GM18511 (cell line): ENCODE results near the gene GRM1.

Experiments used
- ATAC-seq: cut with Tn5 transposase; IDR thresholded peaks from one replicate; pipeline ENCODE4 v1.9.1; 2021; ENCODE audit warnings: mild to moderate bottlenecking, moderate library complexity; ENCODE audit not compliant: unreplicated experiment

The GRM1 gene

GRCh38 chr6:146434732-146435390 lies 406.0 kb downstream of the GRM1 start:
- ATAC-seq = no peak

- ATAC-seq = no peak
These were observed 413.0 kb downstream of the GRM1 start for GRCh38 chr6:146441907-146442306.

- ATAC-seq = no peak
These were observed 415.3 kb downstream of the GRM1 start for GRCh38 chr6:146444189-146444588.

GRCh38 chr6:146445233-146445632 lies 416.4 kb downstream of the GRM1 start:
- no peak for ATAC-seq

DNA sequence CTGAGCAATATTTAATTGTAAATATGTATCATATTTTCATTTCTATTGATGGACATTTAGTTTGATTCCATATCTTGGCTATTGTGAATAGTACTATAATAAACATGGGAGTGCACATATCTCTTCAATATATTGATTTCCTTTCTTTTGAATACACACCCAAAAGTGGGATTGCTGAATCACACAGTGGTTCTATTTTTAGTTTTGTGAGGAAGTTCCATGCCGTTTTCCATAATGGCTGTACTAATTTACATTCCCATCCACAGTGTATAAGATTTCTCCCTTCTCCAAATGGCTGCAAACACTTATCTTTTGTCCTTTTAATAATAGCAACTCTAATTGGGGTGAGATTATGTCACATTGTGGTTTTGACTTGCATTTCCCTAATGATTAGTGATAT lies 428.0 kb downstream of the GRM1 start:
- no peak for ATAC-seq

- no peak for ATAC-seq
These were observed 432.1 kb downstream of the GRM1 start for GRCh38 chr6:146460941-146461340.

DNA sequence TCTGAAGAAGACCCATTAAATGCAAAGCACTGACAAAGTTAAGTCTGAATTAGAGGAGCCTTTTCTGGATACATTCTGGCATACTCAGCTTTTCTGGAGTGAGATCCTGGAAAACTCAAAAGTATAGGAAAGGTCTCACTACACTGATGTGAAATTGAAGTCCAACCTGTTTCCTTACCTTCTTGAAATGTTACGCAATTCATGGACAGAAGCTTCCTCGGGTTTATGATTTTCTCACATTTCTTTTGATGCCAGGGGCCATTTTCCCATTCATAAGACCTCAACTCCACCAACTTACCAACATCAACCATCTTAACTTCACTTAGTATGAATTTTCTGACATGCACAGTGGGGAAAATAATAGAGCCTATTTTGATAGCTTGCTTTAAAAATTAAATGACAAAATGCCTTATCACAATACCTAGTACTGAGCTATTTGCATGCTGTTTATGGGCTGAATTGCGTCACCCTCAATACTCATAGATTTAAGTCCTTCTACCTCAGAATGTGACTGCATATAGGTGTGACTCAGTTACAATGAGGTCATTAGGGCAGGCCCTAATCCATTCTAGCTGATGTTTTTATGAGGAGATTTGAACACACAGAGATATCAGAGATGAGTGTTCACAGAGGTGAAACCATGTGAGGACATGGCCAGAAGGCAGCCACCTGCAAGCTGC lies 441.4 kb downstream of the GRM1 start:
- no peak for ATAC-seq

GRCh38 chr6:146472918-146473317 lies 444.1 kb downstream of the GRM1 start:
- ATAC-seq = no peak

DNA sequence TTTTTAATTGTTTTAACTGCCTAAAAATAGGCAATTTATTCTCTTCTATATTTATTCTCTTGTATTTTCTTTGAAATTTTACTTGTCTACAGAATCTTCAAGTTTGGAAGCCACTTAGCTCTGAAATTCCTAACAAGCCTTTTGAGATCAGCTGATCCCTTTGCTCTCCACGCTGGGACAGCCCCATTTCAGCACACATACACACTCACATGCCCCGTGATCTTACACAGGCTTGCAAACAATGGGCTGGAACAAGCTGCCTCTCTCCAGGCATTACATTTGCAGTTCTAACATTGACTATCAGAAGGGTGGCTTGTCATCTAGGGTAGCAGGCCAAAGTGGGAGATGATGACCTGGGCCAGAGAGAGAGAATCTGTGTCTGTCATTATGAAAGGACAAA lies 452.7 kb downstream of the GRM1 start:
- ATAC-seq = no peak

GRCh38 chr6:146484411-146484810 lies 455.5 kb downstream of the GRM1 start:
- no peak for ATAC-seq
